OCI-LY1 (cell line): ENCODE data around the gene MYH7B.

Source experiments
- H2AFZ ChIP-seq: fragments of 200-600 bp; sonication (generic), shearing (Covaris generic); 2 replicates; pipeline ENCODE4 v1.6.0; 2014; ENCODE audit warnings: antibody characterized with exemption, mild to moderate bottlenecking, low read length
- H3F3A ChIP-seq: fragments of 200-600 bp; sonication (generic), shearing (Covaris generic); 2 replicates; pipeline ENCODE4 v1.6.0; 2014; ENCODE audit warnings: mild to moderate bottlenecking, antibody characterized with exemption, low read length, moderate library complexity; ENCODE audit not compliant: insufficient read depth
- H3K27ac ChIP-seq: fragments of 200-600 bp; sonication (generic); 2 replicates; pipeline ENCODE4 v1.5.1; 2014; ENCODE audit warnings: low read length, mixed run types, mild to moderate bottlenecking, low read depth; ENCODE audit not compliant: poor library complexity, severe bottlenecking
- H3K27me3 ChIP-seq: fragments of 200-600 bp; sonication (generic); 2 replicates; pipeline ENCODE4 v1.6.0; 2014; ENCODE audit warnings: antibody characterized with exemption, mild to moderate bottlenecking, low read length, moderate library complexity; ENCODE audit not compliant: insufficient read depth
- H3K36me3 ChIP-seq: fragments of 200-600 bp; sonication (generic); 2 replicates; pipeline ENCODE4 v1.6.1; 2014; ENCODE audit warnings: mild to moderate bottlenecking, antibody characterized with exemption, low read length, moderate library complexity, mixed read lengths; ENCODE audit not compliant: insufficient read depth
- H3K4me1 ChIP-seq: fragments of 200-600 bp; sonication (generic); 2 replicates; pipeline ENCODE4 v1.5.1; 2014; ENCODE audit warnings: mild to moderate bottlenecking, low read length, moderate library complexity; ENCODE audit not compliant: insufficient read depth, severe bottlenecking
- H3K4me2 ChIP-seq: fragments of 200-600 bp; sonication (generic), shearing (Covaris generic); 2 replicates; pipeline ENCODE4 v1.6.1; 2014; ENCODE audit warnings: low read length
- H3K4me3 ChIP-seq: fragments of 200-600 bp; sonication (generic); 2 replicates; pipeline ENCODE4 v1.5.1; 2014; ENCODE audit warnings: low read length, low read depth, mild to moderate bottlenecking, mixed read lengths; ENCODE audit not compliant: poor library complexity, severe bottlenecking
- H3K79me2 ChIP-seq: fragments of 200-600 bp; shearing (Covaris generic); 2 replicates; pipeline ENCODE4 v1.6.1; 2016; ENCODE audit warnings: mixed run types, low read length, mixed read lengths; ENCODE audit not compliant: insufficient read depth
- H3K9ac ChIP-seq: fragments of 200-600 bp; sonication (generic), shearing (Covaris generic); 2 replicates; pipeline ENCODE4 v1.6.1; 2014; ENCODE audit warnings: mild to moderate bottlenecking, low read length, mixed read lengths
- H3K9me2 ChIP-seq: fragments of 200-600 bp; sonication (generic), shearing (Covaris generic); 2 replicates; pipeline ENCODE4 v1.6.1; 2014; ENCODE audit warnings: low read depth, mild to moderate bottlenecking, low read length, mixed read lengths
- H3K9me3 ChIP-seq: fragments of 200-600 bp; shearing (Covaris generic); 2 replicates; pipeline ENCODE4 v1.6.1; 2014; ENCODE audit warnings: low read length, mixed read lengths
- H4K20me1 ChIP-seq: fragments of 200-600 bp; sonication (generic), shearing (Covaris generic); 2 replicates; pipeline ENCODE4 v1.6.0; 2016; ENCODE audit warnings: mild to moderate bottlenecking, low read length; ENCODE audit not compliant: insufficient read depth
- CTCF ChIP-seq: fragments of 200-600 bp; sonication (generic), shearing (Covaris generic); IDR thresholded peaks from 2 replicates; pipeline ENCODE4 v1.5.1; 2017; ENCODE audit warnings: mild to moderate bottlenecking, antibody characterized with exemption, low read length, moderate library complexity, mixed read lengths
- EZH2 ChIP-seq: fragments of 200-600 bp; sonication (generic), shearing (Covaris generic); IDR thresholded peaks from 2 replicates; pipeline ENCODE4 v1.8.0; 2017; ENCODE audit warnings: borderline replicate concordance, mixed run types, mild to moderate bottlenecking, antibody characterized with exemption, low read length, moderate library complexity, mixed read lengths

The MYH7B gene

GRCh38 chr20:35001596-35002362 lies 46.1 kb downstream of the MYH7B start:
- peaks cover 53% of the 10 kb centered on the region for H3K36me3 ChIP-seq

GRCh38 chr20:35002426-35003210 lies 47.0 kb downstream of the MYH7B start:
- H3K9ac ChIP-seq: no peak overlapping the region
- H3K4me1 ChIP-seq: peaks cover under 1% of the 10 kb centered on the region
- H3K27me3 ChIP-seq: no peaks in the 10 kb centered on the region
- no peak for TF ChIP-seq EZH2
- TF ChIP-seq CTCF: no peak
- H3K27ac ChIP-seq: no peak overlapping the region
- H3F3A ChIP-seq: no peaks in the 10 kb centered on the region
- H3K4me2 ChIP-seq: no peak overlapping the region
- H3K4me3 ChIP-seq: no peak overlapping the region
- H3K9me2 ChIP-seq: no peaks in the 10 kb centered on the region
- no peak overlapping the region for H2AFZ ChIP-seq
- no peaks in the 10 kb centered on the region for H4K20me1 ChIP-seq
- peaks cover 61% of the 10 kb centered on the region for H3K36me3 ChIP-seq
- H3K79me2 ChIP-seq: no peaks in the 10 kb centered on the region
- H3K9me3 ChIP-seq: no peaks in the 10 kb centered on the region

More at GRCh38 chr20:35001596-35002362, 46.1 kb downstream of the MYH7B start:
- Histone ChIP-seq H3K9me2 (no peaks in the 10 kb centered on the region), H2AFZ (no peak overlapping the region), H3K9ac (no peak overlapping the region), H4K20me1 (no peaks in the 10 kb centered on the region), H3K4me3 (no peak overlapping the region), H3K4me1 (peaks cover 3% of the 10 kb centered on the region), H3K79me2 (no peaks in the 10 kb centered on the region), H3F3A (no peaks in the 10 kb centered on the region), H3K4me2 (no peak overlapping the region), H3K9me3 (no peaks in the 10 kb centered on the region), H3K27ac (no peak overlapping the region), H3K27me3 (no peaks in the 10 kb centered on the region)
- TF ChIP-seq EZH2 (no peak), CTCF (peak; percentile 38)

- Histone ChIP-seq H3K4me3 (no peak overlapping the region), H3K79me2 (no peaks in the 10 kb centered on the region), H3F3A (no peaks in the 10 kb centered on the region), H3K36me3 (peaks cover 69% of the 10 kb centered on the region), H3K4me2 (no peak overlapping the region), H2AFZ (no peak overlapping the region), H4K20me1 (no peaks in the 10 kb centered on the region), H3K9ac (no peak overlapping the region), H3K27ac (no peak overlapping the region), H3K9me2 (no peaks in the 10 kb centered on the region), H3K4me1 (no peaks in the 10 kb centered on the region), H3K27me3 (no peaks in the 10 kb centered on the region), H3K9me3 (no peaks in the 10 kb centered on the region)
- TF ChIP-seq EZH2 (no peak), CTCF (no peak)
Observed at GRCh38 chr20:35003211-35004031, 47.8 kb downstream of the MYH7B start.
